GM21390 (cell line): ENCODE results near the gene CRYBA4.
"Not testable (repeated sequence)": the region's sequence is repeated elsewhere in the genome, so short reads cannot be mapped to it uniquely, and the experiment has no call there.

ENCODE experiments used
- ATAC-seq: cut with Tn5 transposase; IDR thresholded peaks from one replicate; pipeline ENCODE4 v1.9.1; 2021; ENCODE audit not compliant: unreplicated experiment

CRYBA4 gene

DNA sequence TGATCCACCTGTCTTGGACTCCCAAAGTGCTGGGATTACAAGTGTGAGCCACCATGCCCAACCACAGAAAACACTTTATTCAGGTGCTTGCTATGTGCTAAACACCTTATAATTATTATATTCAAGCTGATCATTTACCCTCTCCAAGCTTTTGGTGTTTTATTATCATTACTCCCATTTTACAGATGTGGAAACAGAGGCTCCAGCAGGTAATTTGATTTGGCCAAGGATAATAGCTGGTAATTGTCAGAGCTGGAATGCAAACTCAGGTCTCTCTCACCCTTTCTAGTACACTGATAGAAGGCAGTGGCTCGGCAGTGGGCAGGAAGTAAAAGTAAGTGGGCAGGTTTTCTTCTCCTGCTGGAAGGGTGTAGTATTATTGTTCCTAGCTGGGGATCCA, 28.0 kb upstream of the CRYBA4 start:
- no peak for ATAC-seq

DNA sequence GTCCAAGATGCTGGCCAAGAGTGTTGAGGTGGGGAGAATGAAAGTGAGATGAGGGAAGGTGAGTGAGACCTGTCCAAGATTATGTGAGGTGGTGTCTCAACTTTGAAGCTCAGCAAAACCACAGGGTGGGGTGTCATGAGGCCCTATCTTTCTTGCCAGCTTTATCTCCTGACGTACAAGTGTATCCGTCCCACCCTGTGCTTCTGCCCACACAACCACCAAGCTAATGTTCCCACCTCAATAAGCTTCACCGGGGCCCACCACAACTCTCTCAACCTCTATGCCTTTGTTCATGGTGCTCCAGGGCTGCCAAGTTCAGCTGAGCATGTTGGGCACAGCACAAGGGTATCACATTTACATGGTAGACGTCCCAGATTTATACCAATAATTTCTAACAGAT, 24.7 kb upstream of the CRYBA4 start:
- ATAC-seq = no peak

DNA sequence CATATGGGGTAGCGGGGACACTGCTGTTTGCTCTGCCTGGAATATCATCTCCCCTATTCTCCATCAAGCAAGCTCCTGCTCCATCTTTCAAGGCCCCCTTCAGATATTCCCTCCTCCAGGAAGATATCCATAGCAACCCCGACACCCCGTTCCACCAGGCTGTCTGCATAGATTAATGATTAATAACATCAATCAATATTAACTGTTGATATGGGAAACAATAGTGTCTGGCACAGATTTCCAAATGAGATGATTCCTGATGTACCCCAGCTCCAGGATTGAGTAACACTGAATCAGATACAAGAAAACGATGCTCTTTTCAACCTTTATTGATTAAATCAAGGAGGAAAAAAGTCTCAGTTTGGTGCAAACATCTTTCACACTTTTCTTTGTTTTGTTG, 24.3 kb upstream of the CRYBA4 start:
- no peak for ATAC-seq

DNA sequence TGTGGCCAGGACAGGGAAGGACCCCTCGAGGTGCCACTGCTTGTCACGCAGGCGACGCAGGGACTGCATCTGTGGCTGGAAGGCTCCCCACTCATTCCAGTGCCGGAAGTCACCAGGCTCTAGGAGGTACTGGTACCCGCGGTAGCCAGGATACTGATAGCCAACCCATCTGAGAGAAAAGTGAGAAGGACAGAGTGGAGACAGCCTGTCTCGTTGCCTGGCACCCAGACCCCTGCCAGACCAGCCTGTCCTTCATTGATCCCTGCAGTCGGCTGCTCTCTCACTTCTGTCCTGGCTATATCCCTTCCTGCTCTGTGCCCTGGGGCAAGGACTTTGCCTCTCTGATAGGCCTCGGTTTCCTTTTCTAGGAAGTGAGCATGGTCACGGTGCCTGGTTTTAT, 22.3 kb upstream of the CRYBA4 start:
- ATAC-seq = no peak

DNA sequence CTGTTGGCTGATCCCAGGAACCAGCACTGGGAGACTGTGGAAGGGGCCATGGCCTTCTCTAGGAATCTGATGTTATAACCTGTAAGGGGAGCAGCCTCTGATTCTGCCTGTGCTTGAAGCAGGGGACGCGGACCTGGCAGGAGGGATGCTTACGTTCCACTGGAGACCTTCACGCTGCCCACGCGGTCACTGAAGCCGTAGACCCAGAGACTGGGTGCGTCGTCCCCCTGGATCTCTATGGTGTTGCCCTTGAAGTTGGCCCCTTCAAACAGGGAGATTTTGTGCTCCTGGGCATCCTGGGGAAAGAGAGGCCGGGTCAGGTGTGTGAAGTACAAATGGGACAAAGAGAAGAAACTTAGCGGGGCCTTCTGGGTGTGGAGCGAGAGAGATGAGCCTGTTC, 20.0 kb upstream of the CRYBA4 start:
- no peak for ATAC-seq

DNA sequence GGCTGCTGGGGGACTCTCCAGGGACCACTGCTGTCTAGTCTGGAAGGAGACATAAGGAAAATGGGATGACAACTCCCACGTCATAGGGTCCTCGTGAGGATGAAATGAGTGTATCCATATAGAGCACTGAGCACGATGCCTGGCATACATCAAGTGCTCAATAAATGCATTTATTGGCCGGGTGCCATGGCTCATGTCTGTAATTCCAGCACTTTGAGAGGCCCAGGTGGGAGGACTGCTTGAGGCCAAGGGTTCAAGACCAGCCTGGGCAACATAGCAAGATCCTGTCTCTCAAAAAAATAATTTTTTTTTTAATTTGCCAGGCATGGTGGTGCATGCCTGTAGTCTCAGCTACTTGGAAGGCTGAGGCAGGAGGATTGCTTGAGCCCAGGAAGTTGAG, 19.6 kb upstream of the CRYBA4 start:
- ATAC-seq = no peak

DNA sequence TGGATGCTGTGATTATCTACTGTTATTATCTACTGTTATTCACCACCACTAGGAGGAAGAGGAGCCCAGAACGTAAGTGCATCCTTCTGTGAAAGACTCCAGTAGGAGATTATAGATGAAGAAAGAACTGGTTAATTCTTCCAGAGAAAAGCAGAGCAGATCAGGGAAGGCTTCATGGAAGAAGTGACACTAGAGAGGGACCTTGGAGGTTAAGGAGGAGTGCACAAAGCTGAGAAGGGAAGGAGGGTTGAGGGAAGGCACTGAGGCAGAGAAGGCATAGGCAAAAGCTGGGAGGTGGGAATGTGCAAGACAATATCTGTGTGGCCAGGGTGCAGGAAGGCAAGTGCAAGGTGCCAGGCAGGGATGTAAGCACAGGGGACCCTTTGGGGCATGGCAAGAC, 17.4 kb upstream of the CRYBA4 start:
- no peak for ATAC-seq

DNA sequence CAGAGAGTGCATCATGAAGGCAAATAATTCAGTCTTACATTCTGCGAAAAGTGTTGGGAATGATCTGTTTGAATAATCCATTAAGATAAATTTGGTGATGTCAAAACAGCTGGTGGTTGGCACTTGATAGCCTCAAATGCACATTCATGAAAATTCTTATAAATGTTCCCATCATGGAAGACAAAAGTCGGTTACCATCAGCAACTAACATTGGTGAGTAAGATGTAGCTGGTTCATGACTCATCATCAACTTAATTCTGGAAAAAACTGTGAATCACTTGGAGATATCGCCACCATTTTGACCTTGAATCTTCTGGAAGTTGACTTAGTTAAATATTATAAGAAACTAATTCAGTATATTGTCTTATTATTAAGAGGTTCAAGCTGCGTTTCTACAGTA, 15.2 kb upstream of the CRYBA4 start:
- ATAC-seq = no peak

DNA sequence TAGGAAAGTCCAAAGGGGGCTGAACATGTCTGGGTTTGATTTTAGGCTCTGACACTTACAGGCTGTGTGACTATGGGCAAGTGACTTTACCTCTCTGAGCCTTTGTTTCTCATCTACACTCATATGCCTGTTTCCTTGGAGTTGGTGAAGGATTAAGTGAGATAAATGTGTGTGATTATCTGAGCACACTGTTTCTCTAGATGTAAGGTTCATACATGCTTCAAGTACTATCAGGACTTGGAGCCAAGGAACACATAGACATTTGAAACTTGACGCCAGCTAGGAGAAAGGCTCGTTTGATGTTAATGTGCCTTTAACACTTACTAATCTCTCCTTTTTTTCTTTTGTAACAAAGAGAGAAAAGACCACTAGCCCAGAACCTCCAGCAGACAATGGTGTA, 13.6 kb upstream of the CRYBA4 start:
- ATAC-seq = no peak

DNA sequence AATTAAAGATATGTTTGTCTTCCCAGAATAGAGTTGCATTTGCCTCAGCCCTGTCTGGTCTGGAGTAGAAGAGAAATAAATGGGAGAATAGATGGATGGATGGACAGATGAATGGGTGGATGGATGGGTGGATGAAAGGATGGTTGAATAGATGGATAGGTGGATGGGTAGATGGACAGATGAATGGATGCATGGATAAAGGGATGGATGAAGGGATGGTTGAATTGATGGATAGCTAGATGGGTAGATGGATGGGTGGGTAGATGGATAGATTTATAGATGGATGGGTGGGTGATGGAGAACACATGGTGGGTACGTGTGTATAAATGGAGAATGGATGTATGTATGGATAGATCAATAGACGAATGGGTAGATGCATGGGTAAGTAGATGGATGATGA, 12.5 kb upstream of the CRYBA4 start:
- no peak for ATAC-seq

DNA sequence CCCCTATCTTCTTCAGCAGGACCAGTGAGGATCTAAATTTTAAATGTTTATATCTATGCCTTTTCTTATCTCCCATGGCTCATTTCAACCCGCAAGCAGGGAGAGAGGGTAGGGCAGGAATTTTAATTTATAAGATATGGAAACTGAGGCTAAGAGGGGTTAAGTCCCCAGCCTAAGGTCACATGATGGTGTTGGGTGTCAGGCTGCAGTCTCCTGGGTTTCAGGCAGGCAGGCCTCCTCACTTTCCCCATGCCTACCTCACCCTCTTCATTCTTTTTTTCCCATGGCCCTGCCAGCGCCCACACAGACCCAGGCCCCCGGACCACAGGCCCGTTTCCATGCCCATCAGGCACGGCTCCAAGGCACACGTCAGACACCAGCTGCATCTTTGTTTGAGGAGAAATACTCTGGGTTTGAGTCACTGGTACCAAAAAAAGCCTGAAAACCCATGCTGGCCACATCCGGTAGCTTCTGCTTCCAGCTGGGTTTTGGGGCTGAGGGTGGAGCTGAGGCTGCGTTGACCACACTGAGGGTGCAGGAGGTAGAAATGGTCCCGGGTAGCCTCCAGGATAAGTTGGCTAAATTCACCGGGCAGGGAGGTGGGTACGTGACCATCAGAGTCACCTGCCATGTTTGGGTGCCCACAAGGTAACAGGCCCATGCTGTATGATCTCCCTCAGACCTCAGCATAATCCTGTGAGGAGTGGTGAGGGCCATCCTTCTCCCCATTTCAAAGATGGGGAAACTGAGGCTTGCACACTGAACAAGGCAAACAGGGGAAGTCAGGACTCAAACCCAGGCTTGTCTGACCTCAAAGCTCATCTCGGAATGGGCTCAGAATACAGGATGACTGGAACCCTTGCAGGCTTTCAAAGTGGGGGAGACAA, 11.4 kb upstream of the CRYBA4 start:
- ATAC-seq = peak; percentile 78

DNA sequence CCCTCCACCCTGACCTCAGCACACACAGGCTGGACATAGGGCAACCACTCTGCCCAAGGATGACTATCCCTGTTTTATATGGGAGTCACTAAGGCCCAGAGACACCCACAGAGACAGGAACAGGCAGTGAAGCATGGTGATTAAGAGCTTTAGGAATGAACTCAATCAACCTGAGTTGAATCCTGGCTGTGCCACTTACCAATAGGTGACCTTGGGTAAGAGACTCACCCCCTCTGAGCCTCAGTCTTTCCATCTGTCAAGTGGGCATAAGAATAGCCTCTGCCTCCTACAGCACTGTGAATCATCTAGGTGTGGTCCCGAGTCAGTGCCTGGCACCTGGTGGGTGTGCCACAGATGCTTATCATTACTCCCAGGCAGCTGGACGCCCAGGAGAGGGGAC, 10.8 kb upstream of the CRYBA4 start:
- no peak for ATAC-seq

DNA sequence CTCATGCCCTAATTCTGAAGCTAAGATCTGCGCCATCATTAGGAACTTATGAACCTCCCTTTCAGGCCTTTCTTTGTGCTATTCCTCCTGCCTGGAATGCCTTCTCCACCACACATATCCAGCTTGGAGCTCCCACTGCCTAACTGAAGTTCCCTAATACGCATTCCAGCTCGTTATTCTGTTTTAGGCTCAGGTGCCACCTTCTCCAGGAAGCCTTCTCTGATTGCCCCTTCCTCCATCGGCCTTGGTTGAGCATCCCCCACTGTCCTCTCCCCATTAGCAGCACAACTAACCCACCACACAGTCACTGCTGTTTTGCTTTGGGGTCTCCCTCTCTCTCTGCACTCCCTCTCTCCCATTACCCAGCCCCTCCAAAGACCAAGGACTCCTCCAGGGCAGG, 9.1 kb upstream of the CRYBA4 start:
- no peak for ATAC-seq

DNA sequence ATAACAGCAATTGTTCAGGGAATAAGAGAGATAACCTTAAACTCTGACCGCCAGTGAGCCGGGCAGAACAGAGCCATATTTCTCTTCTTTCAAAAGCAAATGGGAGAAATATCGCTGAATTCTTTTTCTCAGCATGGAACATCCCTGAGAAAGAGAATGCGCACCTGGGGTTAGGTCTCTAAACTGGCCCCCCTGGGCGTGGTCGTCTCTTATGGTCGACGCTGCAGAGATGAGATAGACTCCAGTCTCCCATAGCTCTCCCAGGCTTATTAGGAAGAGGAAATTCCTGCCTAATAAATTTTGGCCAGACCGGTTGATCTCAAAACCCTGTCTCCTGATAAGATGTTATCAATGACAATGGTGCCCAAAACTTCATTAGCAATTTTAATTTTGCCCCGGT, 8.0 kb upstream of the CRYBA4 start:
- not testable (repeated sequence) for ATAC-seq

DNA sequence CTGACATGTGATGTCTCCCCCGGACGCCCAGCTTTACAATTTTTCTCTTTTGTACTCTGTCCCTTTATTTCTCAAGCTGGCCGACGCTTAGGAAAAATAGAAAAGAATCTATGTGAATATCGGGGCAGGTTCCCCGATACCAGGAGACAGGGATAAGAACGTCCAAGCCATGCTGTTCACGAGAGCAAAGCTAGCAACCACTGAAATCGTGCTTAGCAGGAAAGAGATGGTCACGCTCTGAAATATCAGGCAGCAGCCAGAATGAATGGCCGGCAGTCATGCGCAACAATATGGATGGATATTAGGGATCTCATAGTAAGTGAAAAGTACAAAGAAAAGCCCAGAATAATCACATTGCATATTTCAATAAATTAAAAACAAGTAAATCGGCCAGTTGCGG, 7.4 kb upstream of the CRYBA4 start:
- no peak for ATAC-seq

DNA sequence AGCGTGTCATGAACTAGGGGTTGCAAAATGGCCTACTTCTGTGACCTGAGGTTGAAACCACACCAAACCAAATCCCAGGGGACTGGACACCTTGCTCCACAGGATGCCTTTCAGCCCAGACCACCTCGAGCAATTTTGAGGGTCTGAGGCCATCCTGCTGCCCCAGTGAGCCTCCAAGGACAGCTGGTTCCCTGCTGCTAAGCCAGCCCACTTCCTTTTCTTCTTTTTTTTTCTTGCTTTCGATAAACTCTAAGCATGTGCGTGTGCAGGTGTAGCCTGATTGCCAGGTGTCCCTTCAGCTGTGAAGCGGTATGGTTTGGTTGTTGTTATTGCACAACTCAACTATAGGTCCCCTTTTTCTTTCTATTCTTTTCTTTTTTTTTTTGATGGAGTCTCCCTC, 6.6 kb upstream of the CRYBA4 start:
- ATAC-seq = no peak

DNA sequence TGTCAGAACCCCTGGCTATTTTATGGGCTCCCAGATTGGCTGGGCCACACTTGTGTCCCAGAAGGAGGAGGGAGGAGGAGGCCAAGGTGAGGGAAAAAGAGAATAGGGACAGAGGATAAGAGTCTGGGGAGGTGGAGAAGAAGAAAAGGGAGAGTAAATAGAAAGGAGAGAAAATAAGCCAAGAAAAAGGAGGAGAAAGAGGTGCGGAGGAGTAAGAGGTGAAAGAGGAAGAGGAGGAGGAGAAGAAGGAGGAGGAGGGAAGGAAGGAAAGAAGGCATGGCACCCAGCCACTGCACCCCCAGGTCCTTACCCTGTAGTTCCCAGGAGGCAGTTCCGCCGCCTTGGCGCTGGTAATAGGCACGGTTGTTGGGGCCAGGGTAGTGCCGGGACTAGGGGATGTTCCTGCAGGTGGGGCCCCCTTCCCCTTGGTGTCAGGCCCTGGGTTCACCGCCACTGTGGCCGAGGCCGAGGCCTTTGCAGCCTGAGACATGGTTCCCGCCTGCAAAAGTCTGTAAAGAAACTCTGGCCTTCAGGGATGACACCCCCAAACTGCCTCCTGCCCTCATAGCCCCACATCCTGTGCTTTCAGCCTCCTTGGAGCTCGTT, 5.8 kb upstream of the CRYBA4 start:
- ATAC-seq = no peak

DNA sequence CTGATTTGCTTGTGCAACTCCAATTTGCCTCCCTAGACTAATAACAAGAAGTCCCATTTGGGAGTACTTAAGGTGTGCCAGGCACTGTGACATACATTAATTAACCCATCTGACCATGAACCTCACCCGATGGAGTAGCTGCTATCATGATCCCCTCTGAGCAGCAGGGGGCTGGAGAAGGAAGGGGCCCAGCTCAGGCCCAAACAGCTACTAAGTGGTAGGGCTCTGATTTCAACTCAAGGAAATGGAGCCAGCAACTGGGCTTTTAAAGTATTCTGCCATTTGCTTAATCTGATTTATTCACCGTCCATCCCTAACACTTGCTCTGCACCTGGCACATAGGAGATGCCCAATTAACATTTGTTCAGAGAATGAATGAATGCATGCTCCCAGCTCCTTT, 5.1 kb upstream of the CRYBA4 start:
- no peak for ATAC-seq

DNA sequence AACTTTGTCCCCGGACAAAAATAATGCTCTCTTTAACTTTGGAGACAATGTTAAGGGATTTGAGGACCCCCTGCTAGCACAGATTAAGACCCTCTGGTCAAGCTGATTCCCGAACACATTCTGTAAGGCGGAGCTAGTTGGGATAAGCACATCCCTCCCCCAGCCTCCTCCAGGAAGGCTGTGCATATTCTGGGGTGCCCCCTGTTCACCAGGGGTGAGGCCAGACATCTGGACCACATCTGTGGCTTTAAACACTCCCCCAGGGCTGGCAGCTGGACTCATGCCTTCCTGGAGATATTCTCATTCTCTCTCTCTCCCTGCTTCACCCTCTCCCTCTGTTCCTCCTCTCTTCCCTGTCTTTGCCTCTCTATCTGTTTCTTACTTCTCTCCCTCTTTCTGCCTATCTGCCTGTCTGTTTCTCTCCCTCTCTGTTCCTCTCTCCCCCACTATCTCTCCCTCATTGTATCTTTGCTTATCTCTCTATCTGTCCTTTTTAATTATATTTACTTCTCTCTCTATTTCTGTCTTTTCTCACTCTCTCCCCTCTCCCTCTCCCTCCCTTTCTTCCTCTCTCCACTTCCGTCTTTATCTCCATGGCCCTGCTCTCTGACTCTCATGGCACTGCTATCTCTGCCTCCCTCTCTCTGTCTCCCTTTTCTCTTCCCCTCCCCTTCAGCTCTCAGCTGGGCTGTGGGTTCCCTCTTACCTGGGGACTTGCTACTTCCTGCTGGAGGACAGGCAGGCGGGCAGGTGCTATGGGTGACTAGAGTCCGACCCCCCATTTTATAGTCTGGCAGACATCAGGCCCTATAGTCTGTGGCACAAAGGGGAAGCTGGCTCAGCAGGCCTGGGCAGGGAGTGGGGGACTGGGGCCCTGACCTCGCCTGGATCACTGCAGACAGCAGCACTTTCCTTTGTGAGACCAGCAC, 4.2 kb upstream of the CRYBA4 start, which contains the start of gene CRYBB1:
Gene CRYBB1, minus strand, starts transcription at position 757 of the 929 bp plus-strand sequence. CDS start 1,708 bp downstream, outside the sequence.
- ATAC-seq = no peak

DNA sequence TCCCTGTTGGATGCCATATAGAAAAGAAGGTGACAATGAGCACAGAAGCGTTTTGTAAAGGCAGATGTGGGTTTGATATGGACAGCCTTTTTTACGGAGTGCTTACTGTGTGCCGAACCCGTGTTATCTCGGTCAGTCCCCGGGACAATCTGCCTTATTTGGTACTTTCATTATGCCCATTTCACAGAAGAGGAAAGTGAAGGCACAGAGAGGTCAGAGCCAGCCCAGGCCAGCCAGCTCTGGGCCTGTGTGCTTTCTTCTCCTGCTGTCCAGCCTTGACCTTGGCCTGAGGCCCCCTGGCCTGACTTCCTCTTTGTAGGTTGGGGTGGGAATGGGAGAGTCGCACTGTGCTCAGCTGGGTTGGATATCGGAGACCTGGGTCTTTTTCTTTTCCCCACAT, 3.3 kb upstream of the CRYBA4 start:
- ATAC-seq = no peak

DNA sequence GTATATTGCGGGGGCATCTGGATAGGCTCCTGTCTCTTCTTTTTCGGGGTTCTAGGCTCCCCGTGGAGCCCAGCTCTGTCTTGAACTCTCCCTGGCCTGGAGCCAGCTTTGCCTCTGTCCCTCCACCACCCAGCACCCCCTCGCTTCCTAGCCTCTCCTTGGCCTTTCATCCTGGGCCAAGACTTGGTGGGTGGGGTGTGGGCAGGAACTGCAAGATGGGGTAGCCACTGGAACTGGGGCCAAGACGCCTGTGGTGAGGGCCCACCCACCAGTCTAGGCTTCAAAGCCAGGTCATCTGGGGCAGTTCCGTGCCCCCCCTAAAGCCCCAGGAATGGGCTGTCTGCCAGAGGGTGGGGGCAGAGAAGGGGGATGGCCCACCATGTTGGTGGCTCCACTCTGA, 2.3 kb upstream of the CRYBA4 start:
- ATAC-seq = no peak

DNA sequence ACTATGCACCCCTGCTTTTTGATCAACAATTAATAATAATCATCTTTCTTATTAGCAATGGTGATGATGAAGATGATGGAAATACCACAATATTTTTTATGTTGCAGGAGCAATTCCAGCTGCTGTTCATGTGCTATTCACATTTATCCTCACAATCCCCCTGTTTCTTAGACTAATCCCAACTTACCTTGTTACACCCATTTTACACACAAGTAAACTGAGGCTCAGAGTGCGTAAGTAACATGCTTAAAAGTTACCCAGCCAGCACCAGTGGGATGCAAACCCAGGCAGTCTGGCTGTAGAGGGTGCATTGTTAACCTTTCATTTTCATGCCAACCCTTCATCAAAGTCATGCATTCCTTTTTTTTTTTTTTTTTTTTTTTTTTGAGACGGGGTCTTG, 1.6 kb upstream of the CRYBA4 start:
- ATAC-seq = no peak
